MCF 10A (cell line): ENCODE results near the gene SPOCK1. TPM values are rescaled to one million over a fixed set of nuclear protein-coding genes. Genes with fewer than 3 reads are reported as not detected.

Experiments
- BruUV-seq: library from RNA; stranded (reverse); fragments of 400-500 nt; replicated peaks from 2 replicates; lab custom pipeline; 2021; lab: Mats Ljungman, UMichigan
- CTCF ChIA-PET: fragments of 300-600 bp; sonication (Branson Sonifier 250); formaldehyde crosslinking; extraction: SDS; loops from one replicate; lab custom pipeline; 2021; ENCODE audit warnings: antibody characterized with exemption, inconsistent platforms; lab: Yijun Ruan, JAX
- POLR2A ChIA-PET: fragments of 300-600, 350-650 bp; sonication (Branson Sonifier 250); formaldehyde crosslinking; extraction: SDS; loops from one replicate; lab custom pipeline; 2020; ENCODE audit warnings: antibody characterized with exemption, inconsistent platforms; lab: Yijun Ruan, JAX
- DNase-seq: peaks from one replicate; pipeline ENCODE4 v3.0.0-alpha.2; 2018; ENCODE audit not compliant: unreplicated experiment
- H3K27ac Mint-ChIP-seq: one replicate; pipeline ENCODE4 v1.8.0; 2022; ENCODE audit warnings: mild to moderate bottlenecking, low read depth, mixed read lengths; ENCODE audit not compliant: unreplicated experiment
- H3K27me3 Mint-ChIP-seq: one replicate; pipeline ENCODE4 v1.8.0; 2022; ENCODE audit warnings: mixed read lengths; ENCODE audit not compliant: insufficient read depth, unreplicated experiment
- H3K36me3 Mint-ChIP-seq: one replicate; pipeline ENCODE4 v1.8.0; 2022; ENCODE audit warnings: mild to moderate bottlenecking, moderate library complexity, mixed read lengths; ENCODE audit not compliant: insufficient read depth, unreplicated experiment
- H3K4me1 Mint-ChIP-seq: one replicate; pipeline ENCODE4 v1.8.0; 2022; ENCODE audit warnings: mixed read lengths; ENCODE audit not compliant: insufficient read depth, unreplicated experiment
- H3K4me3 Mint-ChIP-seq: one replicate; pipeline ENCODE4 v1.8.0; 2022; ENCODE audit warnings: mild to moderate bottlenecking, moderate library complexity, mixed read lengths; ENCODE audit not compliant: unreplicated experiment
- H3K9me3 Mint-ChIP-seq: one replicate; pipeline ENCODE4 v1.8.0; 2022; ENCODE audit warnings: mixed read lengths; ENCODE audit not compliant: unreplicated experiment
- intact Hi-C: fragments of 100-400 bp; cut with micrococcal nuclease; formaldehyde crosslinking; loops from 2 replicates; pipeline ENCODE4 v1.14.1; 2022
- total RNA-seq: library from RNA; stranded (reverse); gene quantifications from 2 replicates; pipeline ENCODE4 v1.2.3, GENCODE V29; 2022
- TF ChIP-seq, protein P1 (sequence below): fragments of 200-600 bp; IDR thresholded peaks from one replicate; pipeline ENCODE4 v1.8.0; 2022; ENCODE audit warnings: antibody characterized with exemption, mild to moderate bottlenecking; ENCODE audit not compliant: unreplicated experiment

The SPOCK1 gene
- total RNA-seq, 1 experiment from 2014 or later: 34.3 TPM

DNA sequence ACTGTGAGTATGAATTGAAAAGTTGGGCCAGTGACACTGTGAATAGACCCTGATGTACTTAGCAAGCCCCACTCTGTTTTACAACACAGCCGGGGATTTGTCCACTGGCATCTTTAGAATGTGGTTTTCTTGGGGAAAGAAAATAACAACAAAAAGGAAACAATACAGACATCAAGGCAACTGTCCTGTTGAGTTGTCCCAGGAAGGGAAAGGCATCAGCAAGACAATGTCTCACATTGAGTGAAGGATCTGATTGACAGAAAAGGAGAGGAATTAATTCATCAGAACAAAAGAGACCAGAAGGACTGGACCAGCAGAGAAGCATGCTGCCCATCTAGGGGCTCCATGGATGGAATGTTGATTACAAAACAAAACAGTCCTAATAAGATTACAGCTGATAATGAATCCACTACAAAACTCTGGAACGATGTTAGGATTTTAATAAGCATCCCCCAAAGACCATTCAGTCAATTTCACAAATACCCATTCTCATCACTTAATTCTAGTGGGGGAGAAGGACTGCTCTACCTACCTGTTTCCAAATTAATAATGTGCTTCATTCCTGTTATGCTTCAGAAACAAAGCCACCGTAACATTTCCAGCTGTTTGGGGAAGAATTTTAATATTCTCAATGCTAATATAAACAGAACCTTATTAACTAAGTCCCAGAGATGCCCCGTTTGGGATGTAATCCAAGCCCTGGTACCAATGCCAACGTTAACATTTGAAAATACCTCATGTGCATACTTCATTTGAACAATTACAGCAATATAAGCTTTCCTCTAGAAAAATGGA lies 298.0 kb downstream of the SPOCK1 start:
- no peak overlapping the region for H3K4me3 Mint-ChIP-seq
- H3K9me3 Mint-ChIP-seq: no peaks in the 10 kb centered on the region
- H3K4me1 Mint-ChIP-seq: peaks cover 13% of the 10 kb centered on the region
- H3K27ac Mint-ChIP-seq: no peak overlapping the region
- no peak for DNase-seq
- intact Hi-C loops: no loop called here
- TF ChIP-seq, protein P1, sequence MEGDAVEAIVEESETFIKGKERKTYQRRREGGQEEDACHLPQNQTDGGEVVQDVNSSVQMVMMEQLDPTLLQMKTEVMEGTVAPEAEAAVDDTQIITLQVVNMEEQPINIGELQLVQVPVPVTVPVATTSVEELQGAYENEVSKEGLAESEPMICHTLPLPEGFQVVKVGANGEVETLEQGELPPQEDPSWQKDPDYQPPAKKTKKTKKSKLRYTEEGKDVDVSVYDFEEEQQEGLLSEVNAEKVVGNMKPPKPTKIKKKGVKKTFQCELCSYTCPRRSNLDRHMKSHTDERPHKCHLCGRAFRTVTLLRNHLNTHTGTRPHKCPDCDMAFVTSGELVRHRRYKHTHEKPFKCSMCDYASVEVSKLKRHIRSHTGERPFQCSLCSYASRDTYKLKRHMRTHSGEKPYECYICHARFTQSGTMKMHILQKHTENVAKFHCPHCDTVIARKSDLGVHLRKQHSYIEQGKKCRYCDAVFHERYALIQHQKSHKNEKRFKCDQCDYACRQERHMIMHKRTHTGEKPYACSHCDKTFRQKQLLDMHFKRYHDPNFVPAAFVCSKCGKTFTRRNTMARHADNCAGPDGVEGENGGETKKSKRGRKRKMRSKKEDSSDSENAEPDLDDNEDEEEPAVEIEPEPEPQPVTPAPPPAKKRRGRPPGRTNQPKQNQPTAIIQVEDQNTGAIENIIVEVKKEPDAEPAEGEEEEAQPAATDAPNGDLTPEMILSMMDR: no peak
- no TSS peak for BruUV-seq
- H3K36me3 Mint-ChIP-seq: no peaks in the 10 kb centered on the region
- POLR2A ChIA-PET: interaction anchor here (0.6 to 1.6 kb wide), 2 partner anchors 17 to 299 kb away, joined by 3 to 4 read pairs; no protein-coding TSS in a partner anchor
- no peaks in the 10 kb centered on the region for H3K27me3 Mint-ChIP-seq
- CTCF ChIA-PET: interaction anchor here (1.2 kb wide), 1 partner anchor 16 kb away, joined by 3 read pairs; no protein-coding TSS in a partner anchor

DNA sequence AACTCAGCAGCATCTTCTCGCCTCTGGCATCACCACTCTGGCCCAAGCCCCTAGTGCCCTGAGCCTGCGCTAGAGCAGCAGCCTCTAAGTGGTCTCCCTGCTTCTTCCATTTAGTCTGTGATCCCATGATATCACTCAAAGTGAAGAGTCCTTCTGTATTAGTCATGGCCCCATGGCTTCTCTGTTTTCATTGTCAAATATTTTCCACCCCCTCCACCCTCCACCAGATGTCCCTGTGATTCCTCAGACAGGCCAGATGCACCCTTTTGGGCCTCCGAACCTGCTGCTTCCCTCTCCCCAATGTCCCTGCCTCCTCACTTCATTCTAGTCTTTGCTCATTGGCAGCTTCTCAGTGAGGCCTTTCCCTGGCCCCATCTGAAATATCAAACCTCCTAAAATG lies 299.2 kb downstream of the SPOCK1 start:
- ChIA-PET CTCF (interaction anchor here (0.7 to 1.2 kb wide), 2 partner anchors 19 to 254 kb away, joined by 3 to 4 read pairs; no protein-coding TSS in a partner anchor), POLR2A (no interaction called here)
- H3K36me3 Mint-ChIP-seq: no peaks in the 10 kb centered on the region
- TF ChIP-seq, protein P1: no peak
- no peaks in the 10 kb centered on the region for H3K9me3 Mint-ChIP-seq
- no TSS peak for BruUV-seq
- no peak overlapping the region for H3K4me3 Mint-ChIP-seq
- intact Hi-C loops: loop anchor here (10.0 kb wide), 1 partner anchor 55 kb away; no protein-coding TSS in a partner anchor
- H3K27ac Mint-ChIP-seq: no peak overlapping the region
- H3K27me3 Mint-ChIP-seq: no peaks in the 10 kb centered on the region
- DNase-seq: peak; percentile 24
- peaks cover 8% of the 10 kb centered on the region for H3K4me1 Mint-ChIP-seq

DNA sequence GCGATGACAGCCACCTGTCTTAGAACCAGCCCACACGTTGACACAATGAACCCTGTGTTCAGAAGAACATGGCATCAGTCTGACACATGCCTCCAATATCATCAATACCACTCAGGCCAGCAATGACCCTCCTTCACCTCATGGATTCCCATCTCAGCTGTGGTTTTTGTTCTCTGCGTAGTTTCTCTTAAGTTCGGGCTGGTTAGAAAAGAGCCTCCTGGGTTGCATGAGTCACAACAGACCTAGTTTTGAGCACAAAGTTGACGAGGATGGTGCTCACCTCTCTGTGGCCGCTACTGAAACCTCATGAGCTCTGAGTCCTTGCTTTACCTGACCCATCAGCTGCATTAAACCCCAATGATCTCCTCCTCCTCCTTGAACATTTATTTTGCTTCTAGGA lies 299.9 kb downstream of the SPOCK1 start:
- no peaks in the 10 kb centered on the region for H3K9me3 Mint-ChIP-seq
- intact Hi-C loops: loop anchor here (10.0 kb wide), 1 partner anchor 54 kb away; no protein-coding TSS in a partner anchor
- POLR2A ChIA-PET: interaction anchor here (0.6 kb wide), 1 partner anchor 47 kb away, joined by 3 read pairs; no protein-coding TSS in a partner anchor
- no peak overlapping the region for H3K4me3 Mint-ChIP-seq
- no peaks in the 10 kb centered on the region for H3K36me3 Mint-ChIP-seq
- H3K27me3 Mint-ChIP-seq: no peaks in the 10 kb centered on the region
- CTCF ChIA-PET: interaction anchor here (0.7 to 1.2 kb wide), 2 partner anchors 20 to 255 kb away, joined by 3 to 4 read pairs; no protein-coding TSS in a partner anchor
- DNase-seq: no peak
- TF ChIP-seq, protein P1: no peak
- H3K27ac Mint-ChIP-seq: no peak overlapping the region
- no TSS peak for BruUV-seq
- peaks cover 8% of the 10 kb centered on the region for H3K4me1 Mint-ChIP-seq

DNA sequence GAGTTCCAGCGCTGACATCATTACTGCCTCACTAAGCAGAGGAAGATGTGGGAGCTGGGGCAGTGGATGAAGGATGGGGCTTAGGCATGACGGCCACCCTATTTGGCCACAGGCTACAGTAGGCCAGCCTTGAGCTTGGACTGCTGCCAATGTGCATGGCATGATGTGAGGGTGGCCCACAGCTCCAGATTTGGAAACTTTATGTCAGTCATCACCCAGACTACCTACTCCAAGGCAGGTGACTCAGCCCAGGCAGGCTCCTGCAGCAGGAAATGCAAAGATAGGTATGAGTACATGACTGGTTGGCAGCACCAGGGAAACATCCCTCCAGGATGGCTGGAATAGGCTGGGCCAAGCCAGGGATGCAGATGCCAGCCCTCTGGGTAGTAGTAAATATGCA lies 303.6 kb downstream of the SPOCK1 start:
- DNase-seq: peak; percentile 82
- H3K27ac Mint-ChIP-seq: no peak overlapping the region
- intact Hi-C loops: loop anchor here (10.0 kb wide), 1 partner anchor 51 kb away; no protein-coding TSS in a partner anchor
- H3K4me1 Mint-ChIP-seq: peaks cover 24% of the 10 kb centered on the region
- H3K4me3 Mint-ChIP-seq: no peak overlapping the region
- TF ChIP-seq, protein P1: no peak
- no TSS peak for BruUV-seq
- ChIA-PET CTCF (interaction anchor here (0.9 to 2.0 kb wide), 2 partner anchors 14 to 21 kb away, joined by 3 to 5 read pairs; no protein-coding TSS in a partner anchor), POLR2A (interaction anchor here (0.6 to 1.1 kb wide), 2 partner anchors 14 to 313 kb away, joined by 3 to 4 read pairs; no protein-coding TSS in a partner anchor)
- no peaks in the 10 kb centered on the region for H3K36me3 Mint-ChIP-seq
- no peaks in the 10 kb centered on the region for H3K27me3 Mint-ChIP-seq
- no peaks in the 10 kb centered on the region for H3K9me3 Mint-ChIP-seq
